Stimulated activated naive CD8-positive, alpha-beta T cell treated with anti-CD3 and anti-CD28 coated beads, Interleukin-15, amount 100 ng/mL, for 72 hours (primary cell): ENCODE data around the gene ANKS1B.

Experiments used
- ATAC-seq: fragments of 150-1000 bp; cut with Tn5 transposase; 2 replicates; pipeline ENCODE4 v1.10.0; 2021; ENCODE audit warnings: mild to moderate bottlenecking, moderate library complexity
- DNase-seq, 2 donors: peaks; one replicate each; pipeline ENCODE4 v3.0.0; 2021 to 2022
- H3K27ac Mint-ChIP-seq, 2 donors: one replicate each; pipeline ENCODE4 v1.8.0; 2022; ENCODE audit warnings: mild to moderate bottlenecking in 2 of 2, mixed read lengths in 2 of 2, moderate library complexity in 2 of 2
- H3K27me3 Mint-ChIP-seq: one replicate; pipeline ENCODE4 v1.8.0; 2022; ENCODE audit warnings: mixed read lengths
- H3K4me1 Mint-ChIP-seq: one replicate; pipeline ENCODE4 v1.8.0; 2022; ENCODE audit warnings: mild to moderate bottlenecking, mixed read lengths
- H3K4me3 Mint-ChIP-seq, 2 donors: one replicate each; pipeline ENCODE4 v1.8.0; 2022; ENCODE audit warnings: mild to moderate bottlenecking in 2 of 2, mixed read lengths in 2 of 2, moderate library complexity in 1 of 2
- H3K9me3 Mint-ChIP-seq, 2 donors: one replicate each; pipeline ENCODE4 v1.8.0; 2022; ENCODE audit warnings: mixed read lengths in 2 of 2

ANKS1B gene

GRCh38 chr12:99234702-99235101, 750.0 kb downstream of the ANKS1B start:
- no peak for DNase-seq
- no peaks in the 10 kb centered on the region for H3K27me3 Mint-ChIP-seq
- no peak for ATAC-seq
- no peak overlapping the region for H3K27ac Mint-ChIP-seq
- no peaks in the 10 kb centered on the region for H3K4me1 Mint-ChIP-seq
- no peak overlapping the region for H3K4me3 Mint-ChIP-seq
- peaks cover 4 to 8% of the 10 kb centered on the region in 2 donors for H3K9me3 Mint-ChIP-seq

- Mint-ChIP-seq H3K27me3 (no peaks in the 10 kb centered on the region), H3K4me1 (no peaks in the 10 kb centered on the region), H3K9me3 (peaks cover 3 to 7% of the 10 kb centered on the region in 2 donors), H3K4me3 (no peak overlapping the region), H3K27ac (no peak overlapping the region)
- DNase-seq, result no peak
- ATAC-seq, result no peak
Measured at GRCh38 chr12:99232324-99232723, 752.4 kb downstream of the ANKS1B start.

- ATAC-seq (no peak), DNase-seq (no peak)
- Mint-ChIP-seq H3K4me1 (no peaks in the 10 kb centered on the region), H3K9me3 (peaks cover 0 to 6% of the 10 kb centered on the region in 2 donors), H3K27ac (no peak overlapping the region), H3K27me3 (no peaks in the 10 kb centered on the region), H3K4me3 (no peak overlapping the region)
Measured at GRCh38 chr12:99231031-99231430, 753.7 kb downstream of the ANKS1B start.

GRCh38 chr12:99224237-99224636, 760.5 kb downstream of the ANKS1B start:
- Mint-ChIP-seq H3K4me1 (no peaks in the 10 kb centered on the region), H3K27me3 (no peaks in the 10 kb centered on the region), H3K9me3 (peaks cover 0 to 6% of the 10 kb centered on the region in 2 donors), H3K27ac (no peak overlapping the region), H3K4me3 (no peak overlapping the region)
- no peak for ATAC-seq
- DNase-seq, result no peak

GRCh38 chr12:99223579-99223978, 761.2 kb downstream of the ANKS1B start:
- DNase-seq, result no peak
- Mint-ChIP-seq H3K27me3 (no peaks in the 10 kb centered on the region), H3K4me1 (no peaks in the 10 kb centered on the region), H3K27ac (no peak overlapping the region), H3K4me3 (no peak overlapping the region), H3K9me3 (peaks cover 0 to 6% of the 10 kb centered on the region in 2 donors)
- no peak for ATAC-seq

GRCh38 chr12:99213047-99213446, 771.7 kb downstream of the ANKS1B start:
- Mint-ChIP-seq H3K9me3 (peaks cover 9 to 10% of the 10 kb centered on the region in 2 donors), H3K4me3 (no peak overlapping the region), H3K4me1 (no peaks in the 10 kb centered on the region), H3K27ac (no peak overlapping the region), H3K27me3 (no peaks in the 10 kb centered on the region)
- no peak for DNase-seq
- no peak for ATAC-seq

GRCh38 chr12:99212275-99212674, 772.5 kb downstream of the ANKS1B start:
- no peak overlapping the region for H3K4me3 Mint-ChIP-seq
- no peaks in the 10 kb centered on the region for H3K4me1 Mint-ChIP-seq
- H3K9me3 Mint-ChIP-seq, result peaks cover 9 to 10% of the 10 kb centered on the region in 2 donors
- DNase-seq, result no peak
- H3K27ac Mint-ChIP-seq, result no peak overlapping the region
- no peak for ATAC-seq
- H3K27me3 Mint-ChIP-seq, result no peaks in the 10 kb centered on the region

GRCh38 chr12:99205111-99205510, 779.6 kb downstream of the ANKS1B start:
- no peak overlapping the region for H3K4me3 Mint-ChIP-seq
- no peaks in the 10 kb centered on the region for H3K27me3 Mint-ChIP-seq
- no peak for ATAC-seq
- H3K9me3 Mint-ChIP-seq, result peaks cover 0 to 3% of the 10 kb centered on the region in 2 donors
- H3K27ac Mint-ChIP-seq, result no peak overlapping the region
- H3K4me1 Mint-ChIP-seq, result no peaks in the 10 kb centered on the region
- DNase-seq, result no peak

- Mint-ChIP-seq H3K27me3 (no peaks in the 10 kb centered on the region), H3K9me3 (peaks cover 0 to 8% of the 10 kb centered on the region in 2 donors), H3K4me3 (no peak overlapping the region), H3K4me1 (no peaks in the 10 kb centered on the region), H3K27ac (no peak overlapping the region)
- ATAC-seq (no peak), DNase-seq (no peak)
Measured at GRCh38 chr12:99201906-99202645, 782.7 kb downstream of the ANKS1B start.

- peaks cover 0 to 8% of the 10 kb centered on the region in 2 donors for H3K9me3 Mint-ChIP-seq
- no peaks in the 10 kb centered on the region for H3K4me1 Mint-ChIP-seq
- ATAC-seq (no peak), DNase-seq (no peak)
- H3K4me3 Mint-ChIP-seq, result no peak overlapping the region
- H3K27ac Mint-ChIP-seq, result peak overlapping the region in 1 of 2 donors; percentile 14
- no peaks in the 10 kb centered on the region for H3K27me3 Mint-ChIP-seq
Measured at GRCh38 chr12:99200711-99201384, 783.9 kb downstream of the ANKS1B start.

GRCh38 chr12:99195474-99195873, 789.3 kb downstream of the ANKS1B start:
- ATAC-seq (no peak), DNase-seq (no peak)
- no peaks in the 10 kb centered on the region for H3K27me3 Mint-ChIP-seq
- H3K4me3 Mint-ChIP-seq, result no peak overlapping the region
- H3K4me1 Mint-ChIP-seq, result no peaks in the 10 kb centered on the region
- H3K9me3 Mint-ChIP-seq, result peaks cover 0 to 8% of the 10 kb centered on the region in 2 donors
- no peak overlapping the region for H3K27ac Mint-ChIP-seq

GRCh38 chr12:99192489-99192888, 792.2 kb downstream of the ANKS1B start:
- Mint-ChIP-seq H3K4me3 (no peak overlapping the region), H3K9me3 (peaks cover 8% of the 10 kb centered on the region in 2 donors), H3K4me1 (no peaks in the 10 kb centered on the region), H3K27me3 (no peaks in the 10 kb centered on the region), H3K27ac (no peak overlapping the region)
- DNase-seq (no peak), ATAC-seq (no peak)

GRCh38 chr12:99176871-99177270, 807.9 kb downstream of the ANKS1B start:
- Mint-ChIP-seq H3K9me3 (peaks cover 13 to 15% of the 10 kb centered on the region in 2 donors), H3K4me1 (no peaks in the 10 kb centered on the region), H3K4me3 (no peak overlapping the region), H3K27ac (no peak overlapping the region), H3K27me3 (no peaks in the 10 kb centered on the region)
- ATAC-seq, result no peak
- no peak for DNase-seq

GRCh38 chr12:99170461-99170860, 814.3 kb downstream of the ANKS1B start:
- no peaks in the 10 kb centered on the region for H3K27me3 Mint-ChIP-seq
- DNase-seq (no peak), ATAC-seq (no peak)
- peaks cover 0 to 5% of the 10 kb centered on the region in 2 donors for H3K9me3 Mint-ChIP-seq
- no peaks in the 10 kb centered on the region for H3K4me1 Mint-ChIP-seq
- no peak overlapping the region for H3K4me3 Mint-ChIP-seq
- no peak overlapping the region for H3K27ac Mint-ChIP-seq

GRCh38 chr12:99170037-99170436, 814.7 kb downstream of the ANKS1B start:
- ATAC-seq (no peak), DNase-seq (no peak)
- Mint-ChIP-seq H3K4me3 (no peak overlapping the region), H3K27me3 (no peaks in the 10 kb centered on the region), H3K27ac (no peak overlapping the region), H3K4me1 (no peaks in the 10 kb centered on the region), H3K9me3 (peaks cover 0 to 5% of the 10 kb centered on the region in 2 donors)

- no peak for ATAC-seq
- H3K27ac Mint-ChIP-seq, result no peak overlapping the region
- no peaks in the 10 kb centered on the region for H3K27me3 Mint-ChIP-seq
- H3K4me3 Mint-ChIP-seq, result no peak overlapping the region
- H3K9me3 Mint-ChIP-seq, result no peaks in the 10 kb centered on the region
- no peaks in the 10 kb centered on the region for H3K4me1 Mint-ChIP-seq
- DNase-seq, result no peak
Measured at GRCh38 chr12:99157946-99158345, 826.8 kb downstream of the ANKS1B start.
